Stimulated activated CD4-positive, alpha-beta T cell treated with anti-CD3 and anti-CD28 coated beads, Interleukin-1b, Interleukin-23, amount 100 ng/mL, for 1 hour (primary cell): ENCODE measurements around the gene RIPOR2.

Experiments used
- DNase-seq, 2 donors: peaks; one replicate each; pipeline ENCODE4 v3.0.0-alpha.2; 2020; ENCODE audit warnings: low read depth in 2 of 2

RIPOR2 gene

GRCh38 chr6:24935366-24936152 lies at the start of gene RIPOR2:
Gene RIPOR2 (minus strand): TSS chr6:24935960. CDS start chr6:24935898, 62 bp downstream.
- peak in 1 of 2 donors; percentile 38 for DNase-seq

- no peak for DNase-seq
These were observed 49.6 kb upstream of the RIPOR2 start for GRCh38 chr6:24985323-24985722.

- no peak for DNase-seq
These were observed 46.5 kb upstream of the RIPOR2 start for GRCh38 chr6:24982231-24982630.

- no peak for DNase-seq
These were observed 45.6 kb upstream of the RIPOR2 start for GRCh38 chr6:24981386-24981760.

GRCh38 chr6:24980507-24981385 lies 45.0 kb upstream of the RIPOR2 start:
- DNase-seq = no peak

GRCh38 chr6:24979176-24979575 lies 43.4 kb upstream of the RIPOR2 start:
- DNase-seq = no peak

- DNase-seq = peak in 1 of 2 donors; percentile 17
These were observed 38.7 kb upstream of the RIPOR2 start for GRCh38 chr6:24974182-24975171.

- DNase-seq = no peak
These were observed 36.7 kb upstream of the RIPOR2 start for GRCh38 chr6:24972311-24972958.

GRCh38 chr6:24971067-24971466 lies 35.3 kb upstream of the RIPOR2 start:
- DNase-seq = no peak

- DNase-seq = no peak
These were observed 33.6 kb upstream of the RIPOR2 start for GRCh38 chr6:24969343-24969860.

- DNase-seq = no peak
These were observed 33.0 kb upstream of the RIPOR2 start for GRCh38 chr6:24968783-24969182.

- DNase-seq = no peak
These were observed 31.5 kb upstream of the RIPOR2 start for GRCh38 chr6:24967211-24967610.

- no peak for DNase-seq
These were observed 30.6 kb upstream of the RIPOR2 start for GRCh38 chr6:24966381-24966780.

GRCh38 chr6:24963887-24964570 lies 28.3 kb upstream of the RIPOR2 start:
- no peak for DNase-seq

GRCh38 chr6:24963339-24963738 lies 27.6 kb upstream of the RIPOR2 start:
- DNase-seq = no peak

- DNase-seq = no peak
These were observed 26.1 kb upstream of the RIPOR2 start for GRCh38 chr6:24961852-24962251.

GRCh38 chr6:24960991-24961475 lies 25.3 kb upstream of the RIPOR2 start:
- DNase-seq = no peak

GRCh38 chr6:24959319-24959718 lies 23.6 kb upstream of the RIPOR2 start:
- no peak for DNase-seq

- no peak for DNase-seq
These were observed 21.4 kb upstream of the RIPOR2 start for GRCh38 chr6:24957199-24957598.

- no peak for DNase-seq
These were observed 18.0 kb upstream of the RIPOR2 start for GRCh38 chr6:24953726-24954125.
